H1 (cell line): ENCODE results near the gene PRR19. TPM values are rescaled to one million over a fixed set of nuclear protein-coding genes. Genes with fewer than 3 reads are reported as not detected.

Source experiments
- E2F6 ChIP-seq: IDR thresholded peaks from 2 replicates; pipeline ENCODE4 v1.6.1; 2012; ENCODE audit warnings: inconsistent platforms
- SAP30 ChIP-seq: fragments of 300-600 bp; sonication (generic); IDR thresholded peaks from 2 replicates; pipeline ENCODE4 v1.7.1; 2012; ENCODE audit warnings: low read length, moderate library complexity, mild to moderate bottlenecking, inconsistent platforms; ENCODE audit not compliant: insufficient read depth, insufficient replicate concordance
- polyA plus RNA-seq, 7 experiments: library from polyadenylated mRNA; depleted of rRNA in 3 of 7; stranded (reverse) in 5 of 7; unstranded in 2 of 7; fragments of >200 nt in 5 of 7; fragments of 200-250 nt in 2 of 7; gene quantifications; 1 replicate in 5 of 7; 2 replicates in 1 of 7; 4 replicates in 1 of 7; pipeline versions ENCODE4 v1.2.1 to v1.2.3, GENCODE V29; 2011 to 2013; ENCODE audit warnings: missing spikeins in 2 of 7, mixed read lengths in 2 of 7
- total RNA-seq: library from RNA; stranded (reverse); fragmentation: NEBNext Ultra II Directional; extraction: Animal tissue kit (Norgen Biotek cat#: 25700); gene quantifications from 2 replicates; pipeline ENCODE4 v1.2.1, GENCODE V29; 2021

The PRR19 gene
- total and polyA plus RNA-seq, 2 of the 8 experiments (the other 6 are each of a cell fraction or from before 2014, with no cell fraction given), result 7.2 to 7.5 TPM

- no peak for TF ChIP-seq E2F6
- no peak for TF ChIP-seq SAP30
Observed at GRCh38 chr19:42274065-42274682, 27.8 kb upstream of the PRR19 start (continued).
